Stimulated activated CD4-positive, alpha-beta T cell treated with anti-CD3 and anti-CD28 coated beads, Interleukin-4, amount 100 ng/mL, for 48 hours (primary cell): ENCODE results near the gene GMPR.

Experiments
- DNase-seq, 2 donors: peaks; one replicate each; pipeline ENCODE4 v3.0.0-alpha.2; 2020; ENCODE audit warnings: low read depth in 2 of 2

GMPR gene

GRCh38 chr6:16272201-16272600 is 33.8 kb downstream of the GMPR start:
- DNase-seq: no peak

GRCh38 chr6:16273256-16273655 is 34.9 kb downstream of the GMPR start:
- DNase-seq: no peak

- no peak for DNase-seq
These were observed 36.1 kb downstream of the GMPR start for GRCh38 chr6:16274483-16274882.

GRCh38 chr6:16274885-16275589 is 36.6 kb downstream of the GMPR start:
- no peak for DNase-seq

GRCh38 chr6:16277101-16277981 is 39.0 kb downstream of the GMPR start:
- DNase-seq: peak in 1 of 2 donors; percentile 18

- no peak for DNase-seq
These were observed 39.8 kb downstream of the GMPR start for GRCh38 chr6:16278048-16278724.

GRCh38 chr6:16278750-16279149 is 40.4 kb downstream of the GMPR start:
- no peak for DNase-seq

- DNase-seq: no peak
These were observed 40.9 kb downstream of the GMPR start for GRCh38 chr6:16279243-16279642.

GRCh38 chr6:16282370-16282769 is 44.0 kb downstream of the GMPR start:
- DNase-seq: no peak

- no peak for DNase-seq
These were observed 46.1 kb downstream of the GMPR start for GRCh38 chr6:16284472-16284871.

- no peak for DNase-seq
These were observed 47.2 kb downstream of the GMPR start for GRCh38 chr6:16285467-16286150.

- peak; percentile 15 to 22 for DNase-seq
These were observed 47.8 kb downstream of the GMPR start for GRCh38 chr6:16286151-16286522.

- DNase-seq: no peak
These were observed 49.8 kb downstream of the GMPR start for GRCh38 chr6:16288163-16288562.

GRCh38 chr6:16291739-16292138 is 53.4 kb downstream of the GMPR start:
- DNase-seq: no peak

GRCh38 chr6:16292432-16292831 is 54.0 kb downstream of the GMPR start:
- DNase-seq: no peak

GRCh38 chr6:16292942-16293341 is 54.6 kb downstream of the GMPR start:
- no peak for DNase-seq

GRCh38 chr6:16294371-16294770 is 56.0 kb downstream of the GMPR start:
- no peak for DNase-seq

GRCh38 chr6:16295060-16295459 is 56.7 kb downstream of the GMPR start:
- no peak for DNase-seq

GRCh38 chr6:16295471-16295870 is 57.1 kb downstream of the GMPR start:
- DNase-seq: no peak

GRCh38 chr6:16296061-16296670 is 57.8 kb downstream of the GMPR start:
- no peak for DNase-seq

- DNase-seq: no peak
These were observed 61.5 kb downstream of the GMPR start for GRCh38 chr6:16299861-16300260.

- DNase-seq: no peak
These were observed 63.1 kb downstream of the GMPR start for GRCh38 chr6:16301511-16301910.
